Measurements from ENCODE around the gene GAS2L3. TPM values are rescaled to one million over a fixed set of nuclear protein-coding genes. Genes with fewer than 3 reads are reported as not detected.

Gene GAS2L3
- total RNA-seq, 1 experiment from 2014 or later = 11.7 TPM

- H3K4me3 Mint-ChIP-seq = no peak overlapping the region
These were observed 3.0 kb downstream of the GAS2L3 start for GRCh38 chr12:100576331-100577036.

More at GRCh38 chr12:100576331-100577036, 3.0 kb downstream of the GAS2L3 start:
- Mint-ChIP-seq H3K27ac (no peak overlapping the region), H3K9me3 (no peaks in the 10 kb centered on the region), H3K36me3 (ENCODE audit: insufficient read depth in 1 of 3, low read depth in 3 of 3) (no peaks in the 10 kb centered on the region; a peak in 2 of 7 replicates), H3K27me3 (ENCODE audit: low read depth) (peaks cover 15% of the 10 kb centered on the region), H3K4me1 (peaks cover 10 to 14% of the 10 kb centered on the region in 2 experiments)
- Histone ChIP-seq H2BK5ac (ENCODE audit: insufficient read length, low read length) (no peak overlapping the region), H3K56ac (ENCODE audit: insufficient read length, low read depth, low read length) (no peak overlapping the region), H2BK12ac (ENCODE audit: insufficient read length, low read depth, low read length) (no peak overlapping the region), H3K4ac (ENCODE audit: low read depth, low read length) (no peak overlapping the region), H3K9me3 (ENCODE audit: control insufficient read depth, low read depth, low read length) (no peaks in the 10 kb centered on the region), H3K79me1 (ENCODE audit: insufficient read depth, low read depth, low read length, poor library complexity, severe bottlenecking) (no peaks in the 10 kb centered on the region), H3T11ph (ENCODE audit: low read length) (no peak overlapping the region), H3K18ac (ENCODE audit: insufficient read length, low read depth, low read length) (no peak overlapping the region), H3K9ac (ENCODE audit: extremely low read depth, insufficient read length, low read length) (no peak overlapping the region), H4K8ac (replicated peaks; ENCODE audit: insufficient read length, low read depth, low read length) (no peak overlapping the region), H2AFZ (ENCODE audit: low read length) (no peak overlapping the region), H2BK120ac (ENCODE audit: low read depth, low read length, poor library complexity, severe bottlenecking) (no peak overlapping the region), H3K23me2 (ENCODE audit: insufficient read length, low read depth, low read length, poor library complexity, severe bottlenecking) (peaks cover 10% of the 10 kb centered on the region), H3K4me1 (ENCODE audit: insufficient read depth, low read length) (no peaks in the 10 kb centered on the region), H3K27ac (ENCODE audit: insufficient read length, low read depth, low read length) (no peak overlapping the region), H2BK20ac (ENCODE audit: low read depth, low read length, poor library complexity, severe bottlenecking) (no peak overlapping the region), H2AK5ac (ENCODE audit: insufficient read length, low read length) (no peak overlapping the region), H3K4me2 (ENCODE audit: insufficient read depth, insufficient read length, low read length) (no peak overlapping the region), H3K14ac (ENCODE audit: insufficient read depth, low read length) (no peak overlapping the region), H4K20me1 (ENCODE audit: control insufficient read depth, insufficient read depth, insufficient read length) (no peaks in the 10 kb centered on the region), H3K23ac (ENCODE audit: insufficient read length, low read depth, low read length) (no peak overlapping the region), H3K27me3 (ENCODE audit: insufficient read depth, low read length) (no peaks in the 10 kb centered on the region), H4K5ac (ENCODE audit: insufficient read length, low read depth, low read length) (no peak overlapping the region), H2BK15ac (ENCODE audit: low read depth, low read length) (no peak overlapping the region), H3K79me2 (ENCODE audit: insufficient read depth, low read length) (peaks cover 2% of the 10 kb centered on the region; the same call in 1 of the 2 replicates), H4K91ac (ENCODE audit: insufficient read length, low read depth, low read length) (no peak overlapping the region)
- DNase-seq = no peak
- TF ChIP-seq, protein P1, sequence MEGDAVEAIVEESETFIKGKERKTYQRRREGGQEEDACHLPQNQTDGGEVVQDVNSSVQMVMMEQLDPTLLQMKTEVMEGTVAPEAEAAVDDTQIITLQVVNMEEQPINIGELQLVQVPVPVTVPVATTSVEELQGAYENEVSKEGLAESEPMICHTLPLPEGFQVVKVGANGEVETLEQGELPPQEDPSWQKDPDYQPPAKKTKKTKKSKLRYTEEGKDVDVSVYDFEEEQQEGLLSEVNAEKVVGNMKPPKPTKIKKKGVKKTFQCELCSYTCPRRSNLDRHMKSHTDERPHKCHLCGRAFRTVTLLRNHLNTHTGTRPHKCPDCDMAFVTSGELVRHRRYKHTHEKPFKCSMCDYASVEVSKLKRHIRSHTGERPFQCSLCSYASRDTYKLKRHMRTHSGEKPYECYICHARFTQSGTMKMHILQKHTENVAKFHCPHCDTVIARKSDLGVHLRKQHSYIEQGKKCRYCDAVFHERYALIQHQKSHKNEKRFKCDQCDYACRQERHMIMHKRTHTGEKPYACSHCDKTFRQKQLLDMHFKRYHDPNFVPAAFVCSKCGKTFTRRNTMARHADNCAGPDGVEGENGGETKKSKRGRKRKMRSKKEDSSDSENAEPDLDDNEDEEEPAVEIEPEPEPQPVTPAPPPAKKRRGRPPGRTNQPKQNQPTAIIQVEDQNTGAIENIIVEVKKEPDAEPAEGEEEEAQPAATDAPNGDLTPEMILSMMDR (conservative IDR thresholded peaks at IDR 0.05) = no peak
- no CpG with 5 or more reads among the region's 3 CpGs for WGBS (ENCODE audit: extremely low coverage, insufficient read length, low lambda C conversion rate)

Data from H9 (cell line).